GM12878 (cell line): ENCODE results near the gene PRR12. TPM values are rescaled to one million over a fixed set of nuclear protein-coding genes. Genes with fewer than 3 reads are reported as not detected.
A peak's percentile ranks its signal among the peaks of the same experiment; 100 is the strongest.

Experiments used
- ATF2 ChIP-seq: IDR thresholded peaks from 2 replicates; pipeline ENCODE4 v1.6.1; 2012; ENCODE audit warnings: low read length, inconsistent platforms
- BACH1 ChIP-seq: fragments of 450-650 bp; IDR thresholded peaks from 2 replicates; pipeline ENCODE4 v1.6.1; 2017; ENCODE audit warnings: mild to moderate bottlenecking, borderline replicate concordance
- BCL3 ChIP-seq: IDR thresholded peaks from 2 replicates; pipeline ENCODE4 v1.6.1; 2011; ENCODE audit warnings: borderline replicate concordance, low read depth, mild to moderate bottlenecking, moderate library complexity, low read length; ENCODE audit not compliant: insufficient read depth, poor library complexity, severe bottlenecking
- BHLHE40 ChIP-seq, 2 experiments: fragments of 450-650 bp in 1 of 2; IDR thresholded peaks; 2 replicates each; pipeline ENCODE4 v1.6.1; 2011 to 2017; ENCODE audit warnings: low read depth in 2 of 2, borderline replicate concordance in 1 of 2, improper control_type of control experiment in 1 of 2, low read length in 1 of 2, mild to moderate bottlenecking in 1 of 2
- CEBPB ChIP-seq, 2 experiments: fragments of 150-350 bp in 1 of 2; IDR thresholded peaks; 2 replicates each; pipeline ENCODE4 v1.6.1; 2012 to 2014; ENCODE audit warnings: low read depth in 2 of 2, low read length in 2 of 2, borderline replicate concordance in 1 of 2, inconsistent platforms in 1 of 2
- CHD2 ChIP-seq: IDR thresholded peaks from 2 replicates; pipeline ENCODE4 v1.6.1; 2011; ENCODE audit warnings: low read depth, low read length, improper control_type of control experiment, borderline replicate concordance
- ELK1 ChIP-seq: IDR thresholded peaks from 2 replicates; pipeline ENCODE4 v1.6.1; 2012; ENCODE audit warnings: low read depth, low read length, improper control_type of control experiment
- GABPA ChIP-seq: IDR thresholded peaks from 2 replicates; pipeline ENCODE4 v1.6.1; 2014; ENCODE audit warnings: antibody characterized with exemption, low read depth, mild to moderate bottlenecking, inconsistent platforms
- HCFC1 ChIP-seq: fragments of 150-350 bp; IDR thresholded peaks from 2 replicates; pipeline ENCODE4 v1.6.1; 2014; ENCODE audit warnings: low read length
- HDAC2 ChIP-seq: fragments of 200-600 bp; sonication (generic); IDR thresholded peaks from 2 replicates; pipeline ENCODE4 v1.6.1; 2017
- IKZF1 ChIP-seq: fragments of 450-650 bp; conservative IDR thresholded peaks from 2 replicates; pipeline ENCODE4 v1.6.1; 2017; ENCODE audit warnings: antibody characterized with exemption, mild to moderate bottlenecking
- LARP7 ChIP-seq: fragments of 450-650 bp; IDR thresholded peaks from 2 replicates; pipeline ENCODE4 v1.6.1; 2017; ENCODE audit warnings: mild to moderate bottlenecking
- MYC ChIP-seq: IDR thresholded peaks from 2 replicates; pipeline ENCODE4 v1.6.1; 2011; ENCODE audit warnings: mild to moderate bottlenecking, low read length, moderate library complexity, inconsistent platforms; ENCODE audit not compliant: insufficient read depth, insufficient replicate concordance, insufficient read length, severe bottlenecking
- NFXL1 ChIP-seq: fragments of 450-650 bp; IDR thresholded peaks from 2 replicates; pipeline ENCODE4 v1.6.1; 2017; ENCODE audit warnings: antibody characterized with exemption, mild to moderate bottlenecking, borderline replicate concordance
- NR2C2 ChIP-seq: IDR thresholded peaks from 2 replicates; pipeline ENCODE4 v1.6.1; 2011; ENCODE audit warnings: borderline replicate concordance, low read depth; ENCODE audit not compliant: control insufficient read depth, insufficient read length
- NR2F1 ChIP-seq: fragments of 450-650 bp; conservative IDR thresholded peaks from 2 replicates; pipeline ENCODE4 v1.6.1; 2017; ENCODE audit warnings: mild to moderate bottlenecking
- PKNOX1 ChIP-seq: fragments of 450-650 bp; IDR thresholded peaks from 2 replicates; pipeline ENCODE4 v1.6.1; 2016; ENCODE audit warnings: mild to moderate bottlenecking
- POLR2AphosphoS5 ChIP-seq: IDR thresholded peaks from 2 replicates; pipeline ENCODE4 v1.6.1; 2011; ENCODE audit warnings: mild to moderate bottlenecking, low read length, inconsistent platforms
- POU2F2 ChIP-seq: IDR thresholded peaks from 3 replicates; pipeline ENCODE4 v1.6.1; 2011; ENCODE audit warnings: low read depth, mild to moderate bottlenecking, low read length, borderline replicate concordance
- RCOR1 ChIP-seq: conservative IDR thresholded peaks from 2 replicates; pipeline ENCODE4 v1.6.1; 2012; ENCODE audit warnings: low read depth, low read length, improper control_type of control experiment
- SREBF1 ChIP-seq: IDR thresholded peaks from 2 replicates; pipeline ENCODE4 v1.6.1; 2012; ENCODE audit warnings: mild to moderate bottlenecking, low read length
- STAT1 ChIP-seq: fragments of 450-650 bp; conservative IDR thresholded peaks from 2 replicates; pipeline ENCODE4 v1.6.1; 2014; ENCODE audit warnings: antibody characterized with exemption, mild to moderate bottlenecking
- TARDBP ChIP-seq: IDR thresholded peaks from 2 replicates; pipeline ENCODE4 v1.6.1; 2016; ENCODE audit warnings: borderline replicate concordance
- TBL1XR1 ChIP-seq: IDR thresholded peaks from 2 replicates; pipeline ENCODE4 v1.6.1; 2012; ENCODE audit warnings: low read depth, low read length, improper control_type of control experiment
- ZNF274 ChIP-seq: IDR thresholded peaks from one replicate; pipeline ENCODE4 v1.8.0; 2011; ENCODE audit not compliant: insufficient read length, insufficient read depth
- polyA plus RNA-seq, 11 experiments: library from polyadenylated mRNA; depleted of rRNA in 4 of 11; unstranded in 6 of 11; stranded (reverse) in 5 of 11; fragments of >200 nt; fragmentation: Nextera tagmentation in 4 of 11; fragmentation: Illumina TruSeq in 1 of 11; extraction: Ambion mirVana in 4 of 11; extraction: Trizol in 1 of 11; gene quantifications; 1 replicate in 1 of 11; 2 replicates in 10 of 11; pipeline versions ENCODE4 v1.2.1 to v1.2.3, GENCODE V29; 2011 to 2016; ENCODE audit warnings: inconsistent platforms in 2 of 11, missing spikeins in 2 of 11, low read depth in 1 of 11
- total RNA-seq, 4 experiments: library from RNA; depleted of rRNA in 3 of 4; stranded (reverse); fragments of >200 nt in 3 of 4; fragmentation: Illumina TruSeq in 1 of 4; extraction: Trizol in 1 of 4; gene quantifications; 2 replicates each; pipeline versions ENCODE4 v1.2.1 to v1.2.3, GENCODE V29; 2013 to 2021

PRR12 gene
- total and polyA plus RNA-seq, 10 of the 15 experiments (the other 5 are each of a cell fraction or from before 2014, with no cell fraction given): 0.02 to 25.3 (median 1.6) TPM

GRCh38 chr19:49641688-49642491, 50.9 kb downstream of the PRR12 start, which contains the start of gene SCAF1 (continued):
- TF ChIP-seq ELK1: peak; percentile 81; the same call in 1 of the 2 replicates
- TF ChIP-seq TBL1XR1: peak; percentile 83
- peak; percentile 89 for TF ChIP-seq BACH1
- TF ChIP-seq GABPA: peak; percentile 92
- peak; percentile 64 for TF ChIP-seq NR2C2
- no peak for TF ChIP-seq BCL3
- no peak for TF ChIP-seq NFXL1
- TF ChIP-seq TARDBP: peak; percentile 96; the same call in 1 of the 2 replicates
- TF ChIP-seq IKZF1: peak; percentile 100
- no peak for TF ChIP-seq CEBPB (IDR thresholded peaks at IDR 0.05; ENCODE audit: borderline replicate concordance in 1 of 2, low read depth in 2 of 2, low read length in 2 of 2)
- TF ChIP-seq ZNF274: no peak
- no peak for TF ChIP-seq ATF2
- TF ChIP-seq NR2F1: peak; percentile 94
- no peak for TF ChIP-seq HDAC2
- 0 out of 2 replicates have a peak, but pooled peaks have one; percentile 18 for TF ChIP-seq LARP7
- peak; percentile 29 to 45; a peak in 2 of 4 replicates for TF ChIP-seq BHLHE40 (IDR thresholded peaks at IDR 0.05; ENCODE audit: borderline replicate concordance in 1 of 2, low read depth in 2 of 2, low read length in 1 of 2)
- TF ChIP-seq RCOR1: 0 out of 2 replicates have a peak, but pooled peaks have one; percentile 67
- no peak for TF ChIP-seq MYC
- TF ChIP-seq SREBF1: peak; percentile 91
- TF ChIP-seq POU2F2: peak; percentile 83; the same call in 2 of the 3 replicates
- peak; percentile 97 for TF ChIP-seq HCFC1
- peak; percentile 96 for TF ChIP-seq CHD2
- TF ChIP-seq POLR2AphosphoS5: peak; percentile 59
- TF ChIP-seq PKNOX1: peak; percentile 69
- no peak for TF ChIP-seq STAT1
